Cardiac muscle cell (in vitro differentiated cells and primary cell): ENCODE results near the gene OSBPL3. TPM values are rescaled to one million over a fixed set of nuclear protein-coding genes. Genes with fewer than 3 reads are reported as not detected.

Source experiments
- DNase-seq, 2 donors: peaks; one replicate each; pipeline versions ENCODE4 v3.0.0 to v3.0.0-alpha.2; 2010 to 2017; ENCODE audit warnings: low read depth in 1 of 2, low spot score in 1 of 2
- H3K27ac ChIP-seq: fragments of 200-600 bp; sonication (generic); 2 replicates; pipeline ENCODE4 v1.5.1; 2016
- H3K27me3 ChIP-seq: fragments of 200-600 bp; sonication (generic); 2 replicates; pipeline ENCODE4 v1.6.0; 2016; ENCODE audit warnings: control low read depth
- H3K36me3 ChIP-seq: fragments of 200-600 bp; sonication (generic); 2 replicates; pipeline ENCODE4 v1.5.1; 2016; ENCODE audit warnings: control low read depth
- H3K4me1 ChIP-seq: fragments of 200-600 bp; sonication (generic); 2 replicates; pipeline ENCODE4 v1.8.1; 2017; ENCODE audit warnings: low read depth, mild to moderate bottlenecking, mixed run types
- H3K4me3 ChIP-seq: fragments of 200-600 bp; sonication (generic); 2 replicates; pipeline ENCODE4 v1.5.1; 2016; ENCODE audit warnings: mild to moderate bottlenecking
- H3K9me3 ChIP-seq: fragments of 200-600 bp; sonication (generic); 2 replicates; pipeline ENCODE4 v1.5.1; 2017; ENCODE audit warnings: low read depth, mild to moderate bottlenecking, control low read depth
- polyA plus RNA-seq: library from polyadenylated mRNA; unstranded; fragments of >200 nt; fragmentation: Nextera tagmentation; extraction: Ambion mirVana; gene quantifications from 2 replicates; pipeline ENCODE4 v1.2.1, GENCODE V29; 2016
- total RNA-seq: library from RNA; depleted of rRNA; stranded (reverse); fragments of >200 nt; gene quantifications from 2 replicates; pipeline ENCODE4 v1.2.3, GENCODE V29; 2016
- TF ChIP-seq, protein P1 (sequence below): IDR thresholded peaks from 2 replicates; pipeline ENCODE4 v1.5.1; 2012; ENCODE audit warnings: low read depth, mild to moderate bottlenecking, low read length

The OSBPL3 gene
- total and polyA plus RNA-seq, 2 experiments from 2014 or later = 7.5 to 8.2 TPM

DNA sequence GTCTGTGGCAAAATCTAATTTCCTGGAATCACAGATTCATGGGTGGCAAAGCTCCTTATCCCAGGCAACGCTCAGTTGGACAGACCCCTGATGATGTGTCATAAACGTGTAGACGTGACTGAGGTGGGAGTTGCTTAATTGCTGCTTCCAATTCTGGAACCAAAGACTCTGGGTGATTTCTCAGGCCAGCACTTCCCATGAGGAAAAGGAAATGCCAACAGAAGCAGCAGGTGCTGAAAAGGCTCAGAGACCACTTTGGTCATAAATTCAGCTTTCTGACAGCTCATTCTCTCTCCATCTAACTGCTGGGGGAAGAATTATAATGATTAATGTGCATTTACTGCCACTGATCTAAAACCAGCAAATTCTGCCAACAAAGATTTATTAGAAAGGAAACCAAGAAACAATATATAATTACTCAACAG lies 88.7 kb downstream of the OSBPL3 start:
- DNase-seq = no peak
- Histone ChIP-seq H3K4me1 (peaks cover 6% of the 10 kb centered on the region), H3K9me3 (no peaks in the 10 kb centered on the region), H3K27me3 (no peaks in the 10 kb centered on the region), H3K27ac (no peak overlapping the region), H3K36me3 (no peaks in the 10 kb centered on the region), H3K4me3 (no peak overlapping the region)
- TF ChIP-seq, protein P1, sequence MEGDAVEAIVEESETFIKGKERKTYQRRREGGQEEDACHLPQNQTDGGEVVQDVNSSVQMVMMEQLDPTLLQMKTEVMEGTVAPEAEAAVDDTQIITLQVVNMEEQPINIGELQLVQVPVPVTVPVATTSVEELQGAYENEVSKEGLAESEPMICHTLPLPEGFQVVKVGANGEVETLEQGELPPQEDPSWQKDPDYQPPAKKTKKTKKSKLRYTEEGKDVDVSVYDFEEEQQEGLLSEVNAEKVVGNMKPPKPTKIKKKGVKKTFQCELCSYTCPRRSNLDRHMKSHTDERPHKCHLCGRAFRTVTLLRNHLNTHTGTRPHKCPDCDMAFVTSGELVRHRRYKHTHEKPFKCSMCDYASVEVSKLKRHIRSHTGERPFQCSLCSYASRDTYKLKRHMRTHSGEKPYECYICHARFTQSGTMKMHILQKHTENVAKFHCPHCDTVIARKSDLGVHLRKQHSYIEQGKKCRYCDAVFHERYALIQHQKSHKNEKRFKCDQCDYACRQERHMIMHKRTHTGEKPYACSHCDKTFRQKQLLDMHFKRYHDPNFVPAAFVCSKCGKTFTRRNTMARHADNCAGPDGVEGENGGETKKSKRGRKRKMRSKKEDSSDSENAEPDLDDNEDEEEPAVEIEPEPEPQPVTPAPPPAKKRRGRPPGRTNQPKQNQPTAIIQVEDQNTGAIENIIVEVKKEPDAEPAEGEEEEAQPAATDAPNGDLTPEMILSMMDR = no peak

DNA sequence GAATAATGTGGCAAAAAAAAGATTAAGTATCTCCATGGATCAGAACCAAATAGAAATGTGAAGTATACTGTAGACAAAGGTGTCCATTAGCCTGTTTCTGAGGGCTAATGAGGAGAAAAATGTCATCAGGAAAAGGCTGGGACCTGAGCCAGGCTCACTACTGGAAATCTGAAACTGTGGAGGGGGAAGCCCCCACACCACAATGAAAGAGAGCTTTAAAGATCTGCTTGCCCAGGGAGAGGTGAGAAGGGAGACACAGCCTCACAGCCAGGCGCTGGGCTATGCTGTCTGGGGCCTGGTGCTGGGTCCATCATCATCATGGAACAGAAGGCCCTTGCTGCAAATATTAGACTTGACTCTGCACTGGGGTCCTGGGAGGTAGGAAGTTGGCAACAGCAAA lies 90.4 kb downstream of the OSBPL3 start:
- no peak for DNase-seq
- Histone ChIP-seq H3K4me3 (no peak overlapping the region), H3K4me1 (peaks cover under 1% of the 10 kb centered on the region), H3K27me3 (no peaks in the 10 kb centered on the region), H3K9me3 (no peaks in the 10 kb centered on the region), H3K36me3 (no peaks in the 10 kb centered on the region), H3K27ac (no peak overlapping the region)
- TF ChIP-seq, protein P1 = no peak

DNA sequence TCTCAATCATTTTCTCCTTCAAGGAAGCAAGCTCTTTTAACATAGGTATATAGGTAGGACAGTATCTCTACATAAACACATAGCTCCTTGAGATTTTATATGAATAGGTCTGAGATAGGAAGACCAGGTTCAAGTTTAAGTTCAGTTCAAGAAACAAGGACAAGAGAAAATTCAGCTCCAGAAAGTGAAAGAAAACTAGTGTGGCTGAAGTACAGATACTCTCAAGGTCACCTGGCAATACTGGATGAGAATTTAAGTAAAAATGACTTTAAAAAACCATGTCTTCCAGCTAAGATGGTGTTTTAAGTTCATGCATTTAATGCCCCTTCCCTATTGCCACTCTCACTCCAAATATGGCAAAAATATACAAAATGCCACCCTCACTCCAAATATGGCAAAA lies 91.3 kb downstream of the OSBPL3 start:
- H3K9me3 ChIP-seq = no peaks in the 10 kb centered on the region
- no peaks in the 10 kb centered on the region for H3K36me3 ChIP-seq
- no peaks in the 10 kb centered on the region for H3K27me3 ChIP-seq
- H3K4me3 ChIP-seq = no peak overlapping the region
- H3K27ac ChIP-seq = no peak overlapping the region
- DNase-seq = no peak
- TF ChIP-seq, protein P1 = no peak
- no peaks in the 10 kb centered on the region for H3K4me1 ChIP-seq

DNA sequence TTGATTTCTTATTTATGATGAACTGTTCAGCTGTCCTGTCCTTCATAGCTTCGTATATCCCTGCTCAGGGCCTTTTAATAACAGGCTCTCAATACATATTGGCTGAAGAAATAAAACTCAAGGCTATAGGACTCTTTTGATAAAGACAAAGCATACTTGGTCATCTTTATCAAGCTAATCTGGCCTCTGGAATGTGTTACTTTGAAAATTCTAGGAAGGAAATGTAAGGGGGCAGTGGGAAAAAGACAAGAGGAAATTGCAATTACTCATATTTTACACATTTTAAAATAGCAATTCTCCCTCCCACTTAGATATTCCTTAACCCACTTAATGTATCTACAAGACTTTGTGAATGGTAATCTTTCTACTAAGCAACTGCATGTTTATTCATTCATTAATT lies 94.3 kb downstream of the OSBPL3 start:
- H3K36me3 ChIP-seq = no peaks in the 10 kb centered on the region
- DNase-seq = no peak
- H3K27me3 ChIP-seq = no peaks in the 10 kb centered on the region
- H3K27ac ChIP-seq = no peak overlapping the region
- H3K4me3 ChIP-seq = no peak overlapping the region
- TF ChIP-seq, protein P1 = no peak
- no peaks in the 10 kb centered on the region for H3K9me3 ChIP-seq
- no peaks in the 10 kb centered on the region for H3K4me1 ChIP-seq

DNA sequence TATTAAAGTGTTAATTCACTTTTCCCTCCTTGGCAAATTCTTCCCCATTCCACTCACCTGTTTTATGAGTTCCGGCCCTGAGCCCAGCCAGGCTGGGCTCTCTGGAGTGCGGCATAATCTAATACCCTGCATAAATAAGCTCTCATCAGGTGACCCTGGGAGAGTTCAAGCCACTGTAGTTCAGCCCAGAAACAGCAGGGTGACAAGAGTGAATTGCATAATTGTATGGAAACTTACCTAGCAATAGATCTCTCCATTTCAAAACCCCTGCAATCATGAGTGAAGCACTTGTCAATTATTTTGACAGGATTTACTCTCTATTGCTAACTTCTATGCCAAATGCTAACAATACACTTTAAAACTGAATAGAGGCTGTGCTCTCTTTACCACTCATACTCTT lies 94.7 kb downstream of the OSBPL3 start:
- no peaks in the 10 kb centered on the region for H3K4me1 ChIP-seq
- no peak overlapping the region for H3K27ac ChIP-seq
- no peaks in the 10 kb centered on the region for H3K9me3 ChIP-seq
- no peak for DNase-seq
- H3K36me3 ChIP-seq = no peaks in the 10 kb centered on the region
- H3K4me3 ChIP-seq = no peak overlapping the region
- H3K27me3 ChIP-seq = no peaks in the 10 kb centered on the region
- TF ChIP-seq, protein P1 = no peak

DNA sequence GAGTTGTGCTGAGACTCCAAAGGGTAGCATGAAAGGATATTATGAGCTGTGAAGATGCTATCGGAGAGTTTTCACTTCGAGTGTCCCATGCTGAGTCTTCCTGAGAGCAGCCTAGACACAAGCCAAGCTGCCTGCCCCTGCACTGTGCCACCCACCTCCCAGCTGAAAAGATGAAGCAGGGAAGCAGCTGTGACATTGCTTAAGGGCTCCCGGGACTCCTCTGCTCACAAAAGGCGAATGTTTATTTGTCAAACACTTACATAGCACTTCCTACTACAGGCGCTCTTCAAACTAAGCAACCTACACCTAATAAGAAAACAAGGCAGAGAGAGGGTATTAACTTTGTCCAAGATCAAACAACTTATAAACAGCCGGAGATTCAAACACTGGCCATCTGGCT lies 95.6 kb downstream of the OSBPL3 start:
- H3K9me3 ChIP-seq = no peaks in the 10 kb centered on the region

More for the DNA sequence above, 95.6 kb downstream of the OSBPL3 start:
- H3K27ac ChIP-seq = no peak overlapping the region
- no peaks in the 10 kb centered on the region for H3K27me3 ChIP-seq
- H3K4me1 ChIP-seq = no peaks in the 10 kb centered on the region
- H3K36me3 ChIP-seq = no peaks in the 10 kb centered on the region
- H3K4me3 ChIP-seq = no peak overlapping the region
- no peak for DNase-seq
- TF ChIP-seq, protein P1 = no peak
